HG02884 (cell line): ENCODE measurements around the gene PKNOX2.

Source experiments
- ATAC-seq: cut with Tn5 transposase; IDR thresholded peaks from one replicate; pipeline ENCODE4 v1.9.1; 2021; ENCODE audit warnings: mild to moderate bottlenecking, moderate library complexity; ENCODE audit not compliant: unreplicated experiment

PKNOX2 gene

GRCh38 chr11:125228993-125229392 is 64.4 kb downstream of the PKNOX2 start:
- ATAC-seq: no peak

GRCh38 chr11:125229916-125230315 is 65.4 kb downstream of the PKNOX2 start:
- no peak for ATAC-seq

DNA sequence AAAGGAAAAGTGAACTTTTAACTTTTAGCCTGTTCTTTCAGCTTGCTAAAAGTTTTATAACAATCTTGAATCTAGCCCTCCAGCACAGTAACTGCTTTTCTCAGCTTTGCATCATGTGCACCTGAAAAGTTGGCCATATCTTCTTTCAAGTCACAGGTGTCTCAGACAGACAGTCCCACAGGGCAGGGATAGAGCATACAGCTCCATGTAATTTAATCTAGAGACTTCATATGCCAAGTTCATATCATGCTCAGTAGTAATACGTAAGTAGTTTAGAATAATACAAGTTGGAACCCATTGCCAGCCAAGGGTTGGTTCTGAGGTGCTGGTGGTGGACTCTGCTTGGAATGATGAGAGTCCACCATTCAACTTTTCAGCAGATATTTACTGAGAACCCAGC is 68.6 kb downstream of the PKNOX2 start:
- no peak for ATAC-seq

GRCh38 chr11:125233736-125234275 is 69.3 kb downstream of the PKNOX2 start:
- no peak for ATAC-seq

- no peak for ATAC-seq
These were observed 70.5 kb downstream of the PKNOX2 start for GRCh38 chr11:125235071-125235471.

DNA sequence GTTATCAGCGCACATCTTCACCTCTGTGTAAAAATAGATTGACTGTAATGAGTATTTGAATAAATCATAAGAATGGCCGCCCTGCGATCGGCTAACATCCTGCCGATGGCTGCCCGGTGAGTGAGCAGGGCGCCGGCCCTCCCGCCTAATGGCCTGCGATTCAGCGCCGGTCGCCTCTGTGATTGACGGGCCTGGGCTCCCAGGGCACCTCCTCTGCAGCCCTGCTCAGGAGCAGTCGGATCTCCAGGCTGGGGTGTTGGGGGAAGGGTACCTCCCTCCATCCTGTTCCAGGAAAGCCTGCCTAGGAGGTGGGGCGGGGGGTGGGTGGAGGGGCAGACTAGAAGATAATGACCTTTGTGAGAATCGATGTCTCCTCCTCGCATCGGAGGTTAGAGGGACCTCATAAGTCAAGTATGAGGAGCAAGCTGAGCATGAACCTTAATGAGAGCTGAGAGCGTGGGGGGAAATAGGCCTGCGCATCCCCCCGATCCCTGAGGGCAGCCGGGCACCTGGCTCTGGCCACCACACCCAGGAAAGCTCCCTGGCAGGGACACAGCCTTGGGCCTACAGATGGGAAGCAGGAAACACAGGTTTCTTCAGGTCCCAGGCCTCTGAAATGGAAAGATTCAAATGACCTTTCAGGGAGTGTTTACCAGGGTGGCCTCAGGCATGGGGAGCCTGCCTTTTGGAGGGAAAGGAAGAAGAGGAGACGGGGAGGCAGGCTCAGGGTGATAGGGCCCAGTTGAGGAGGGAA is 71.7 kb downstream of the PKNOX2 start:
- ATAC-seq: no peak

- ATAC-seq: no peak
These were observed 75.3 kb downstream of the PKNOX2 start for GRCh38 chr11:125239585-125240560.

GRCh38 chr11:125241104-125241503 is 76.6 kb downstream of the PKNOX2 start:
- no peak for ATAC-seq

GRCh38 chr11:125242141-125242775 is 77.7 kb downstream of the PKNOX2 start:
- ATAC-seq: no peak

GRCh38 chr11:125244166-125244565 is 79.6 kb downstream of the PKNOX2 start:
- no peak for ATAC-seq

DNA sequence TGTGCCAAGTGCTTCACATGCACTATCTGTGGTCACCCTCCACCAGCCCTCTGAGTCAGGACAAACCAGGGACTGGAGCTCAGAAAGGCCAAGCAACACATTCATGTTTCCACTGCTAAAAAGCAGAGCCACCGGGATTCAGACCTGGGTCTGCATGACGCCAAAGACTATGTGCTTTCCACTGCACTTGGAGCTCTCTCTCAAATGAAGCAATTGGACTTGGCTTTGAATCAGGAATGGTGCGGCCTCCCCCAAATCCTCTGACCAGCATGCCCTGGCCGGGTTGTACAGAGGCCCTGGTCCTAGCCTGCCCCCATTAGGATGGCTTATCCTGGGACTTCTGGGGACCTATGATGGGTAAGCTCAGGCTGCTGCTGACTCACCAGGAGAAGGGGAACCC is 80.7 kb downstream of the PKNOX2 start:
- ATAC-seq: no peak

DNA sequence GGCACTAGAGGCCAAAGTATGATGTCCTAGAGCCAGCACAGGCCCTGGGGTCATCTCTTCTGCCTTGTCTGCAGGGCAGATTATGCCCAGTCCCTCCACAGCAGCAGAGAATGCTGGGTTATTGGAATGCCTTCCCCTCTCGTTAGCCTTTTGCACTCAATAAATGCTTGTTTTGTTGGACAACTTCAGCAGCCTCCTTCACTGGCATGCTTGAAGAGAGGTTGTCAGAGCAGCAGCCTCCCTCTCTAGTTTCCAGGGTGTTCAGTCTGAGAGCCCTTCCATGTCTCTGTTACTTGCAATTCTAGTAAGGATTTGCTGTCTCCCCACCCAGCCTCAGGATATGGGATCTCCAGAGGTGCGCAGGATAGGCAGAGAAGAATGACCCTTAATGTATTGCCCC is 82.9 kb downstream of the PKNOX2 start:
- no peak for ATAC-seq

- no peak for ATAC-seq
These were observed 86.0 kb downstream of the PKNOX2 start for GRCh38 chr11:125250318-125251213.

- ATAC-seq: no peak
These were observed 86.6 kb downstream of the PKNOX2 start for GRCh38 chr11:125251214-125251545.

- no peak for ATAC-seq
These were observed 87.4 kb downstream of the PKNOX2 start for GRCh38 chr11:125251956-125252355.

DNA sequence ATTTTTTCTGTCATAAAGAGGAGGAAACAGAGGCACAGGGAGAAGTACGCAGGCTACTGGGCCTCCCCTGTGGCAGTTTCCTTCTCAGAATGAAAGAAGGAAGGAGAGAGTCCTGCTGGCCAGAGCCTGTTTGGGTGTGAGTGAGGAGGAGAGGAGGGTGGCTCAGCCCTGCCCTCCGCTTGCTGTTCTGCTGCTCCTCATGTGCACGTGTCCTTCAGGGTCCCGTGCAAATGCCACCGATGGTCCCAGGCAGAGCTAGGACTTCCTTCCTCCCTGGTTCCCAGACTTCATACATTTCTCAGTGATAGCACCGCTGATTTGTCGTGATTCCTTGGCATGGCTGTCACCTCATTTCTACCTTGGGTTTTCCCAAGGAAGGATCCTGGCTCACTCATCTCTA is 88.7 kb downstream of the PKNOX2 start:
- ATAC-seq: no peak

DNA sequence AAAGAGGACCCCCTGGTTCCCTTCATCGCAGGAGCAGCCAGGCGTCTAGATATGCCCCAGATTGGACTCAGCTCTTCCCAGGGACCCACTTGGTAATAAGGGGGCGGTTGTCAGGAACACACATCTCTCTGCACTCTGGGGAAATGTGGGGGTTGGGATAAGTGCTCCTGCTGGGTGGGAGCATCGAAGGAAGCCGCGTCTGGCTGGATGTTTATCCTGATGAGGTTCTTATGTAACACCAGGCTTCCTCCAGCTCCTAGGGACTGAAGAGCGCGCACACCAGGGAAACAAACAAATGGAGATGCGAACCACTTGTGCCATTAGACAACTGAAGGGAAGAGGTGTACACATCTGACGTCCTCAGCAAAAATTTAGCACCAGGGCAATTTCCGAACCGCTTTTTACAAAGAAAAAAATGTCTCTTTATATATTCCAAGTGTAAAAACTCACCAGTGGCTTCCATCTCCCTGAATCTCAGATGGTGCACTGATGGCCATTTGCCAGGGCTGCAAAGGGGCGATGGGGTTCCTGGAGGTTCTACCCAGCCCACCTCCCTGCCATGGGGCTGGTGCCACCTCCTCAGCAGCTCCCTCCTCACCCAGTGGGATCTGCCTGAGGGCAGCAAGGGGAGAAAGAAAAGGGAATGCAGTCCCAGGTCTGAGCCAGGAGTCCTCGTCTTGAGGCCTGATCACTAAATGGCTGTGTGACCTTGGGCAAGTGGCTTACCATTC is 89.4 kb downstream of the PKNOX2 start:
- ATAC-seq: no peak

DNA sequence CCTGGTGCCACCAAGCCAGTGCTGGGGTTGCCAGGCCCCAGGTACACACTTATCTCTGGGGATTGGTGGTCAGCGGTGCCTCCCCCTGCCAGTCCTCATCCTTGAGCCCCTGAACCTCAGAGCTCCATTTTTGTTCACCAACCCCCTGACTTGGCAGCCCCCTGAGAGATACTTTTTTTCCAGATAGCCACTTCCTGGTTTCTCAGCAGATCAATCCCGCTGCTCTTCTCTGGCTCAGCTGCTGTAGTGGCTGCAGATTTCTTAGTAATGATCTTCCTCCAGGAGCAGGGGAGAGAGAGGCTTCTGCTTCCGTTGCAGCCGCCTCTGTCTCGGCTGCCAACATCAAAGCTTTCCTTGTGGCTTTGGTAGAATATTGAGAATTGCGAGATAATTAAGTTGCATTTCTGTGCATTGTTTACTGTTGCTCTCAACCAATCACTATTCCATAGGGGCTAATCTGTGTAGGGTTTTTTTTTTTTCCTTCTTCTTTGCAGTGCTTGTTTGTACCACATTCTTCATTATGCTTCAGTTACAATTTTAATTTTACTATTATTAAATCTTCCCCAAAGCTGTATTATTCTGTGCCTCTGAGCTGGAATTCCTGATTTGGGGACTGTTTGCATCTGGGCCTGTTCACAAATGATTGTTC is 92.1 kb downstream of the PKNOX2 start:
- ATAC-seq: no peak

- ATAC-seq: no peak
These were observed 92.6 kb downstream of the PKNOX2 start for GRCh38 chr11:125257190-125257579.
